Caco-2 (cell line): Measurements from ENCODE around the gene MANF. TPM values are rescaled to one million over a fixed set of nuclear protein-coding genes. Genes with fewer than 3 reads are reported as not detected.
A peak's percentile ranks its signal among the peaks of the same experiment; 100 is the strongest.

Experiments
- BruUV-seq: library from RNA; stranded (reverse); fragments of 400-500 nt; replicated peaks from 2 replicates; lab custom pipeline; 2021; lab: Mats Ljungman, UMichigan
- CTCF ChIA-PET: fragments of 300-600 bp; sonication (Branson Sonifier 250); formaldehyde crosslinking; loops from one replicate; lab custom pipeline; 2022; ENCODE audit warnings: antibody characterized with exemption; lab: Charles Lee
- POLR2A ChIA-PET: fragments of 300-600 bp; sonication (Branson Sonifier 250); formaldehyde crosslinking; loops from one replicate; lab custom pipeline; 2022; ENCODE audit warnings: antibody characterized with exemption; lab: Charles Lee
- DNase-seq, 2 experiments: peaks; one replicate each; pipeline versions ENCODE4 v3.0.0 to v3.0.0-alpha.2; 2020 to 2022
- H3K27me3 ChIP-seq: replicated peaks from 2 replicates; pipeline ENCODE4 v1.6.0; 2011; ENCODE audit warnings: low read length; ENCODE audit not compliant: control insufficient read depth, insufficient read depth
- H3K36me3 ChIP-seq: 2 replicates; pipeline ENCODE4 v1.5.1; 2011; ENCODE audit warnings: low read length; ENCODE audit not compliant: control insufficient read depth, insufficient read depth
- H3K4me1 ChIP-seq: fragments of 250-450 bp; sonication (Bioruptor Pico); 2 replicates; pipeline ENCODE4 v1.5.1; 2020; ENCODE audit warnings: mild to moderate bottlenecking
- H3K4me3 ChIP-seq: 2 replicates; pipeline ENCODE4 v1.5.1; 2011; ENCODE audit warnings: low read depth, mild to moderate bottlenecking, control low read depth, low read length
- H3K9me3 ChIP-seq: fragments of 250-450 bp; sonication (Bioruptor Pico); 2 replicates; pipeline ENCODE4 v1.5.1; 2020; ENCODE audit warnings: mild to moderate bottlenecking, moderate library complexity
- H3K27ac Mint-ChIP-seq: one replicate; pipeline ENCODE4 v1.8.0; 2022; ENCODE audit warnings: mixed read lengths; ENCODE audit not compliant: unreplicated experiment
- H3K27me3 Mint-ChIP-seq: one replicate; pipeline ENCODE4 v1.8.0; 2022; ENCODE audit warnings: mixed read lengths; ENCODE audit not compliant: insufficient read depth, unreplicated experiment
- H3K36me3 Mint-ChIP-seq: one replicate; pipeline ENCODE4 v1.8.0; 2022; ENCODE audit warnings: mild to moderate bottlenecking, mixed read lengths; ENCODE audit not compliant: insufficient read depth, unreplicated experiment
- H3K4me1 Mint-ChIP-seq: one replicate; pipeline ENCODE4 v1.8.0; 2022; ENCODE audit warnings: low read depth, mixed read lengths; ENCODE audit not compliant: unreplicated experiment
- H3K4me3 Mint-ChIP-seq: one replicate; pipeline ENCODE4 v1.8.0; 2022; ENCODE audit warnings: mild to moderate bottlenecking, moderate library complexity, mixed read lengths; ENCODE audit not compliant: unreplicated experiment
- H3K9me3 Mint-ChIP-seq: one replicate; pipeline ENCODE4 v1.8.0; 2022; ENCODE audit warnings: mixed read lengths; ENCODE audit not compliant: unreplicated experiment
- intact Hi-C: fragments of 100-400 bp; cut with micrococcal nuclease; formaldehyde crosslinking; loops from one replicate; pipeline ENCODE4 v1.10.0; 2022; ENCODE audit not compliant: unreplicated experiment
- total RNA-seq: library from RNA; stranded (reverse); gene quantifications from 2 replicates; pipeline ENCODE4 v1.2.3, GENCODE V29; 2022
- TF ChIP-seq, protein P1 (sequence below), 2 experiments: fragments of 200-600 bp in 1 of 2; IDR thresholded peaks; 1 replicate in 1 of 2; 2 replicates in 1 of 2; pipeline versions ENCODE4 v1.5.1 to v1.8.0; 2011 to 2022; ENCODE audit warnings: antibody characterized with exemption in 1 of 2, control low read depth in 1 of 2, inconsistent platforms in 1 of 2, low read depth in 1 of 2, low read length in 1 of 2, mild to moderate bottlenecking in 1 of 2, moderate library complexity in 1 of 2; ENCODE audit not compliant: insufficient read depth in 1 of 2, severe bottlenecking in 1 of 2, unreplicated experiment in 1 of 2

Gene MANF
- total RNA-seq, 1 experiment from 2014 or later, result 94.5 TPM

DNA sequence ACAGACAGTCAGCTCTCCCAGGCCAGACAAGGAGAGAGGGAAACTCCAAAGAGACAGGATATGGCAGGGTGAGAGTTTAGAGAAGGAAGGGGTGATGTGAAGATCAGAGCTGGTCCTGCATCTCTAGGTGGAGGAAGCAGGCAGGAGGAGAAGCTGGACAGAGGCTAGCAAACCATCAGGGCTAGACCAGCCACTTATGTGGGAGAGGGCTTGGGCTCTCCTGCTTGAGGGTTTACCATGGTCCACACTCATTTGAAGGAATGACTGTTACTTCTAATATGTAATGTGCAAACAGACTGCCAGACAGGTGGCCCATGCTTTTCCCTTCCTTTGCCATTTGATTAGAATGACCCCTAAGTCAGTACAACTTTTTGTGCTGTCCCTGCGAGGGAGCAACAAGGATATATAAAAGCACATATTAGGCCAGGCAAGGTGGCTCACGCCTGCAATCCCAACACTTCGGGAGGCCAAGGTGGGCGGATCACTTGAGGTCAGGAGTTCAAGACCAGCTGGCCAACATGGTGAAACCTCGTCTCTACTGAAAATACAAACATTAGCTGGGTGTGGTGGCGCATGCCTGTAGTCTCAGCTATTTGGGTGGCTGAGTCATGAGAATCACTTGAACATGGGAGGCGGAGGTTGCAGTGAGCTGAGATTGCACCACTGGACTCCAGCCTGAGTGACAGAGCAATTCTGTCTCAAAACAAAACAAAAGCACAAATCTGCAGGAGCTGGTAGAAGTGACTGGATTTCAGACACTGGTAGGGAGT is 41.0 kb upstream of the MANF start:
- intact Hi-C loops, result no loop called here
- Mint-ChIP-seq H3K27ac (no peak overlapping the region), H3K4me3 (no peak overlapping the region), H3K4me1 (peaks cover 10% of the 10 kb centered on the region), H3K27me3 (no peaks in the 10 kb centered on the region), H3K9me3 (no peaks in the 10 kb centered on the region), H3K36me3 (no peaks in the 10 kb centered on the region)
- H3K27me3 ChIP-seq, result no peaks in the 10 kb centered on the region
- no TSS peak for BruUV-seq
- H3K4me3 ChIP-seq, result no peak overlapping the region
- TF ChIP-seq, protein P1, sequence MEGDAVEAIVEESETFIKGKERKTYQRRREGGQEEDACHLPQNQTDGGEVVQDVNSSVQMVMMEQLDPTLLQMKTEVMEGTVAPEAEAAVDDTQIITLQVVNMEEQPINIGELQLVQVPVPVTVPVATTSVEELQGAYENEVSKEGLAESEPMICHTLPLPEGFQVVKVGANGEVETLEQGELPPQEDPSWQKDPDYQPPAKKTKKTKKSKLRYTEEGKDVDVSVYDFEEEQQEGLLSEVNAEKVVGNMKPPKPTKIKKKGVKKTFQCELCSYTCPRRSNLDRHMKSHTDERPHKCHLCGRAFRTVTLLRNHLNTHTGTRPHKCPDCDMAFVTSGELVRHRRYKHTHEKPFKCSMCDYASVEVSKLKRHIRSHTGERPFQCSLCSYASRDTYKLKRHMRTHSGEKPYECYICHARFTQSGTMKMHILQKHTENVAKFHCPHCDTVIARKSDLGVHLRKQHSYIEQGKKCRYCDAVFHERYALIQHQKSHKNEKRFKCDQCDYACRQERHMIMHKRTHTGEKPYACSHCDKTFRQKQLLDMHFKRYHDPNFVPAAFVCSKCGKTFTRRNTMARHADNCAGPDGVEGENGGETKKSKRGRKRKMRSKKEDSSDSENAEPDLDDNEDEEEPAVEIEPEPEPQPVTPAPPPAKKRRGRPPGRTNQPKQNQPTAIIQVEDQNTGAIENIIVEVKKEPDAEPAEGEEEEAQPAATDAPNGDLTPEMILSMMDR (IDR thresholded peaks at IDR 0.05; ENCODE audit: insufficient read depth in 1 of 2, low read depth in 1 of 2, low read length in 1 of 2, severe bottlenecking in 1 of 2, unreplicated experiment in 1 of 2), result no peak
- DNase-seq, result peak in 1 of 2 experiments; percentile 5
- no peaks in the 10 kb centered on the region for H3K9me3 ChIP-seq
- POLR2A ChIA-PET, result no interaction called here
- no peaks in the 10 kb centered on the region for H3K36me3 ChIP-seq
- CTCF ChIA-PET, result no interaction called here
- H3K4me1 ChIP-seq, result peaks cover 12% of the 10 kb centered on the region

DNA sequence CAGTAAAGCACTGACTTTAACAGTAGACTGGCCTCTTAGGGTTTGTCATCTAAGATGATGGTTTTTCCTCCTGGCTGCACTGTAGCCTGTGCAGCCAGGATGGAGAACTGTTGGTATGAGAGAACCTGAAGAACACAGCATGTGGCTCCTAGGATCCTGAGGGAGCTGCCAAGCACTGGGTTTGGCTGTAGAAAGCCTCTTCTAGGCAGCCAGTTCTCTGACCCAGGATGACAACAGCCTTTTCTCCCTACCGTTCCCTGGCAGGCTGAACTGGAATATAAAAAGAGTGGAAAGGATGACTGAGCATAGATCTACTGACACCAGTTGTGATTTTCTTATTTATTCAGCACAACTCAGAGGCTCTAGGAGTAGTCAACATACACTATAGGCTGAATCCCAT is 34.3 kb upstream of the MANF start:
- DNase-seq, result no peak
- Mint-ChIP-seq H3K9me3 (no peaks in the 10 kb centered on the region), H3K27me3 (no peaks in the 10 kb centered on the region), H3K27ac (no peak overlapping the region), H3K4me3 (no peak overlapping the region), H3K4me1 (no peaks in the 10 kb centered on the region), H3K36me3 (no peaks in the 10 kb centered on the region)
- Histone ChIP-seq H3K9me3 (no peaks in the 10 kb centered on the region), H3K27me3 (no peaks in the 10 kb centered on the region), H3K36me3 (no peaks in the 10 kb centered on the region), H3K4me1 (no peaks in the 10 kb centered on the region), H3K4me3 (no peak overlapping the region)
- TF ChIP-seq, protein P1 (IDR thresholded peaks at IDR 0.05; ENCODE audit: insufficient read depth in 1 of 2, low read depth in 1 of 2, low read length in 1 of 2, severe bottlenecking in 1 of 2, unreplicated experiment in 1 of 2), result no peak
- ChIA-PET POLR2A (no interaction called here), CTCF (interaction anchor here (0.7 kb wide), 1 partner anchor 300 kb away, joined by 3 read pairs; no protein-coding TSS in a partner anchor)
- no TSS peak for BruUV-seq
- intact Hi-C loops, result no loop called here

DNA sequence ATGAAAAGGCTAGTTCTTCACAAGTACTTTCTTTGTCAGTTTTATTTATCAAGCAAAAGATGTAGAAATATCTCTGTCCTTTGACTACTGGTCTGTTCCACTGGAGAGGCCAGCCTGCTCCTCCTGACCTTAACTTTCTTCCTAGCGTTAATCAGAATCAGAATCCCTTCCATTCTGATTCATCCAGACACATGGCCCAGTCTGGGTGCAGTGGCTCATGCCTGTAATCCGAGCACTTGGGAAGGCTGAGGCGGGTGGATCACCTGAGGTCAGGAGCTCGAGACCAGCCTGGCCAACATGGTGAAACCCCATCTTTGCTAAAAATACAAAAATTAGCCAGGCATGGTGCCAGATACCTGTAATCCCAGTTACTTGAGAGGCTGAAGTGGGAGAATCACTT is 32.0 kb upstream of the MANF start:
- H3K4me1 Mint-ChIP-seq, result no peaks in the 10 kb centered on the region
- POLR2A ChIA-PET, result no interaction called here
- Histone ChIP-seq H3K4me3 (no peak overlapping the region), H3K4me1 (no peaks in the 10 kb centered on the region), H3K9me3 (no peaks in the 10 kb centered on the region), H3K36me3 (no peaks in the 10 kb centered on the region), H3K27me3 (no peaks in the 10 kb centered on the region)
- BruUV-seq, result no TSS peak
- CTCF ChIA-PET, result no interaction called here
- no peak for DNase-seq
- H3K9me3 Mint-ChIP-seq, result no peaks in the 10 kb centered on the region
- no peaks in the 10 kb centered on the region for H3K27me3 Mint-ChIP-seq
- TF ChIP-seq, protein P1 (IDR thresholded peaks at IDR 0.05; ENCODE audit: insufficient read depth in 1 of 2, low read depth in 1 of 2, low read length in 1 of 2, severe bottlenecking in 1 of 2, unreplicated experiment in 1 of 2), result no peak
- no peak overlapping the region for H3K27ac Mint-ChIP-seq
- intact Hi-C loops, result no loop called here
- no peak overlapping the region for H3K4me3 Mint-ChIP-seq
- no peaks in the 10 kb centered on the region for H3K36me3 Mint-ChIP-seq
